IMR-90 (cell line): Measurements from ENCODE around the gene ACTN1. TPM values are rescaled to one million over a fixed set of nuclear protein-coding genes. Genes with fewer than 3 reads are reported as not detected.

Experiments
- ATAC-seq: fragments of 200-7000 bp; cut with Tn5 transposase; 2 replicates; pipeline ENCODE4 v1.9.1; 2020; ENCODE audit warnings: low read depth, mild to moderate bottlenecking, moderate library complexity
- BruUV-seq: library from RNA; stranded (reverse); fragments of 400-500 nt; replicated peaks from 2 replicates; lab custom pipeline; 2021; lab: Mats Ljungman, UMichigan
- CTCF ChIA-PET: fragments of 300-600 bp; formaldehyde crosslinking; extraction: SDS; loops from one replicate; lab custom pipeline; 2021; ENCODE audit warnings: antibody characterized with exemption; lab: Yijun Ruan, JAX
- POLR2A ChIA-PET: fragments of 300-600 bp; sonication (Branson Sonifier 250); formaldehyde crosslinking; loops from one replicate; lab custom pipeline; 2022; ENCODE audit warnings: antibody characterized with exemption; ENCODE audit not compliant: unreplicated experiment; lab: Charles Lee
- DNase-seq: peaks from one replicate; pipeline ENCODE4 v3.0.0; 2013
- H2AFZ ChIP-seq: replicated peaks from 2 replicates; pipeline ENCODE3; 2013; ENCODE audit warnings: low read length, mild to moderate bottlenecking; ENCODE audit not compliant: poor library complexity
- H2AK5ac ChIP-seq: 2 replicates; pipeline ENCODE4 v1.6.1; 2013; ENCODE audit warnings: low read depth, low read length, inconsistent platforms
- H2AK9ac ChIP-seq: replicated peaks from 2 replicates; pipeline ENCODE3; 2013; ENCODE audit warnings: mild to moderate bottlenecking, low read depth, low read length, moderate library complexity; ENCODE audit not compliant: poor library complexity
- H2BK120ac ChIP-seq: 2 replicates; pipeline ENCODE4 v1.6.1; 2013; ENCODE audit warnings: low read depth, low read length, inconsistent platforms
- H2BK15ac ChIP-seq: 3 replicates; pipeline ENCODE4 v1.6.1; 2013; ENCODE audit warnings: low read depth, low read length, inconsistent platforms
- H2BK20ac ChIP-seq: 2 replicates; pipeline ENCODE4 v1.6.1; 2013; ENCODE audit warnings: low read depth, mild to moderate bottlenecking, inconsistent platforms, low read length, moderate library complexity
- H2BK5ac ChIP-seq: 2 replicates; pipeline ENCODE4 v1.6.1; 2013; ENCODE audit warnings: mild to moderate bottlenecking, low read depth, low read length, inconsistent platforms; ENCODE audit not compliant: poor library complexity, severe bottlenecking
- H3K14ac ChIP-seq: replicated peaks from 2 replicates; pipeline ENCODE4 v1.6.1; 2013; ENCODE audit warnings: low read depth, low read length, inconsistent platforms
- H3K18ac ChIP-seq: 2 replicates; pipeline ENCODE4 v1.6.1; 2013; ENCODE audit warnings: low read depth, low read length, control low read depth
- H3K23ac ChIP-seq: 2 replicates; pipeline ENCODE4 v1.6.1; 2013; ENCODE audit warnings: low read depth, low read length, inconsistent platforms
- H3K27ac ChIP-seq: 2 replicates; pipeline ENCODE4 v1.5.1; 2013; ENCODE audit warnings: mild to moderate bottlenecking, control low read depth, low read length; ENCODE audit not compliant: insufficient read depth
- H3K27me3 ChIP-seq: 2 replicates; pipeline ENCODE4 v1.6.1; 2013; ENCODE audit warnings: low read length; ENCODE audit not compliant: control insufficient read depth, insufficient read depth
- H3K36me3 ChIP-seq: 2 replicates; pipeline ENCODE4 v1.6.1; 2013; ENCODE audit warnings: low read length, mixed read lengths; ENCODE audit not compliant: control insufficient read depth, insufficient read depth
- H3K4ac ChIP-seq: 2 replicates; pipeline ENCODE4 v1.6.1; 2013; ENCODE audit warnings: low read depth, low read length, inconsistent platforms
- H3K4me1 ChIP-seq: 2 replicates; pipeline ENCODE4 v1.6.1; 2013; ENCODE audit warnings: low read length, mixed read lengths; ENCODE audit not compliant: control insufficient read depth, insufficient read depth
- H3K4me2 ChIP-seq: 2 replicates; pipeline ENCODE4 v1.6.1; 2013; ENCODE audit warnings: low read depth, mild to moderate bottlenecking, control low read depth, low read length, moderate library complexity
- H3K4me3 ChIP-seq: 2 replicates; pipeline ENCODE4 v1.5.1; 2013; ENCODE audit warnings: low read depth, mild to moderate bottlenecking, control low read depth, low read length, moderate library complexity; ENCODE audit not compliant: insufficient read depth
- H3K56ac ChIP-seq: 2 replicates; pipeline ENCODE4 v1.6.1; 2013; ENCODE audit warnings: low read length, inconsistent platforms; ENCODE audit not compliant: insufficient read depth; ENCODE audit errors: extremely low read depth
- H3K79me1 ChIP-seq, 2 experiments: 2 replicates each; pipeline ENCODE4 v1.6.1; 2013; ENCODE audit warnings: low read length in 2 of 2, inconsistent platforms in 1 of 2, low read depth in 1 of 2
- H3K9ac ChIP-seq: 2 replicates; pipeline ENCODE4 v1.6.1; 2013; ENCODE audit warnings: low read depth, low read length, control low read depth
- H3K9me1 ChIP-seq: 2 replicates; pipeline ENCODE4 v1.6.1; 2013; ENCODE audit warnings: low read length, inconsistent platforms; ENCODE audit not compliant: insufficient read depth
- H3K9me3 ChIP-seq: 2 replicates; pipeline ENCODE4 v1.6.1; 2013; ENCODE audit warnings: low read length; ENCODE audit not compliant: control insufficient read depth, insufficient read depth
- H4K20me1 ChIP-seq: 2 replicates; pipeline ENCODE4 v1.6.1; 2013; ENCODE audit warnings: low read length, inconsistent platforms; ENCODE audit not compliant: insufficient read depth
- H4K5ac ChIP-seq: 2 replicates; pipeline ENCODE4 v1.6.1; 2013; ENCODE audit warnings: mild to moderate bottlenecking, low read depth, low read length, control low read depth
- H4K8ac ChIP-seq, 2 experiments: 2 replicates each; pipeline ENCODE4 v1.6.1; 2013; ENCODE audit warnings: low read depth in 2 of 2, low read length in 2 of 2, control low read depth in 1 of 2, inconsistent platforms in 1 of 2
- H4K91ac ChIP-seq: 2 replicates; pipeline ENCODE4 v1.6.1; 2013; ENCODE audit warnings: low read depth, low read length, inconsistent platforms; ENCODE audit not compliant: insufficient read depth
- BHLHE40 ChIP-seq: fragments of 150-350 bp; IDR thresholded peaks from 2 replicates; pipeline ENCODE4 v1.6.1; 2016; ENCODE audit warnings: mild to moderate bottlenecking, low read depth, low read length
- CHD1 ChIP-seq: IDR thresholded peaks from 2 replicates; pipeline ENCODE4 v1.6.1; 2012; ENCODE audit warnings: low read depth, low read length, improper control_type of control experiment
- CTCF ChIP-seq: conservative IDR thresholded peaks from 2 replicates; pipeline ENCODE4 v1.5.1; 2012; ENCODE audit warnings: mild to moderate bottlenecking, low read depth, low read length, improper control_type of control experiment
- ELK1 ChIP-seq: fragments of 150-350 bp; IDR thresholded peaks from 2 replicates; pipeline ENCODE4 v1.6.1; 2016; ENCODE audit warnings: low read depth, mild to moderate bottlenecking, low read length, moderate library complexity, borderline replicate concordance
- FOS ChIP-seq: fragments of 150-350 bp; IDR thresholded peaks from 2 replicates; pipeline ENCODE4 v1.6.1; 2016; ENCODE audit warnings: low read depth, low read length
- MAFK ChIP-seq: IDR thresholded peaks from 2 replicates; pipeline ENCODE4 v1.6.1; 2012; ENCODE audit warnings: low read depth, low read length, improper control_type of control experiment
- MAZ ChIP-seq: IDR thresholded peaks from 2 replicates; pipeline ENCODE4 v1.6.1; 2012; ENCODE audit warnings: low read depth, mild to moderate bottlenecking, low read length, improper control_type of control experiment, moderate library complexity, borderline replicate concordance
- MXI1 ChIP-seq: IDR thresholded peaks from 2 replicates; pipeline ENCODE4 v1.6.1; 2012; ENCODE audit warnings: low read depth, mild to moderate bottlenecking, low read length, moderate library complexity, borderline replicate concordance
- NFE2L2 ChIP-seq: fragments of 150-350 bp; IDR thresholded peaks from 2 replicates; pipeline ENCODE4 v1.6.1; 2016; ENCODE audit warnings: low read depth, mild to moderate bottlenecking, low read length
- POLR2A ChIP-seq: IDR thresholded peaks from 2 replicates; pipeline ENCODE4 v1.6.1; 2012; ENCODE audit warnings: mild to moderate bottlenecking, low read depth, low read length
- RAD21 ChIP-seq: IDR thresholded peaks from 2 replicates; pipeline ENCODE4 v1.6.1; 2012; ENCODE audit warnings: low read length, improper control_type of control experiment
- RCOR1 ChIP-seq: IDR thresholded peaks from 2 replicates; pipeline ENCODE4 v1.6.1; 2012; ENCODE audit warnings: mild to moderate bottlenecking, low read length, improper control_type of control experiment; ENCODE audit not compliant: insufficient replicate concordance
- SMC3 ChIP-seq: fragments of 150-350 bp; IDR thresholded peaks from 2 replicates; pipeline ENCODE4 v1.6.1; 2016; ENCODE audit warnings: low read depth, mild to moderate bottlenecking, antibody characterized with exemption, low read length, moderate library complexity
- USF2 ChIP-seq: fragments of 150-350 bp; IDR thresholded peaks from 2 replicates; pipeline ENCODE4 v1.6.1; 2017; ENCODE audit warnings: mild to moderate bottlenecking, antibody characterized with exemption, low read length, low read depth
- whole genome bisulfite sequencing, 2 experiments: methylation state at CpG; one replicate each; pipeline versions ENCODE4 v1.1.5 to v1.1.7; 2013; ENCODE audit warnings: missing lambda C conversion rate in 2 of 2; ENCODE audit not compliant: insufficient read length in 1 of 2; ENCODE audit errors: extremely low coverage in 2 of 2; 5-methylcytosine and 5-hydroxymethylcytosine counted together
- dilution Hi-C: fragments of 300-500 bp; cut with HindIII; formaldehyde crosslinking; loops from one replicate; pipeline ENCODE4 v1.14.3; 2018; ENCODE audit warnings: low sequenced_read_pairs; ENCODE audit not compliant: unreplicated experiment
- in situ Hi-C: fragments of 300-500 bp; cut with MboI; formaldehyde crosslinking; loops from 3 replicates; pipeline ENCODE4 v1.14.3; 2019; ENCODE audit warnings: low sequenced_read_pairs, inconsistent platforms, mixed read lengths
- intact Hi-C: fragments of 100-400 bp; cut with micrococcal nuclease; formaldehyde crosslinking; loops from 2 replicates; pipeline ENCODE4 v1.10.0; 2022
- polyA plus RNA-seq, 3 experiments: library from polyadenylated mRNA; depleted of rRNA; stranded (reverse); fragments of >200 nt; gene quantifications; 2 replicates each; pipeline ENCODE4 v1.2.3, GENCODE V29; 2012; ENCODE audit warnings: low replicate concordance in 1 of 3
- total RNA-seq: library from RNA; depleted of rRNA; stranded (reverse); fragments of >200 nt; gene quantifications from 2 replicates; pipeline ENCODE4 v1.2.3, GENCODE V29; 2012

The ACTN1 gene
- total and polyA plus RNA-seq, 2 of the 4 experiments (the other 2 are of a cell fraction), result 684 to 766 TPM

GRCh38 chr14:68911594-68912227 is 67.4 kb downstream of the ACTN1 start:
- Histone ChIP-seq H3K9me3 (no peaks in the 10 kb centered on the region), H2BK120ac (no peak overlapping the region), H2BK20ac (no peak overlapping the region), H3K27me3 (no peaks in the 10 kb centered on the region), H3K23ac (peak overlapping the region; percentile 60), H3K9me1 (peaks cover 12% of the 10 kb centered on the region), H2AFZ (peak overlapping the region; percentile 61), H4K20me1 (peaks cover 95% of the 10 kb centered on the region), H3K56ac (no peak overlapping the region), H3K4me2 (no peak overlapping the region), H4K8ac (peak overlapping the region in 1 of 2 experiments; percentile 14; a peak in 1 of 4 replicates), H4K5ac (no peak overlapping the region; the same call in 1 of the 2 replicates), H3K14ac (0 out of 2 replicates have a peak overlapping the region, but pooled peaks have one; percentile 22), H4K91ac (no peak overlapping the region), H3K4ac (peak overlapping the region; percentile 58), H3K36me3 (peaks cover 79% of the 10 kb centered on the region), H3K4me1 (peaks cover 13% of the 10 kb centered on the region), H3K79me1 (peaks cover 19 to 88% of the 10 kb centered on the region in 2 experiments), H3K27ac (peak overlapping the region; percentile 14; the same call in 1 of the 2 replicates), H2BK5ac (peak overlapping the region; percentile 27), H3K9ac (0 out of 2 replicates have a peak overlapping the region, but pooled peaks have one; percentile 15), H2AK9ac (no peak overlapping the region), H2AK5ac (no peak overlapping the region), H3K18ac (no peak overlapping the region), H2BK15ac (no peak overlapping the region), H3K4me3 (no peak overlapping the region)
- POLR2A ChIA-PET, result interaction anchor here (1.2 kb wide), 1 partner anchor 66 kb away, joined by 3 read pairs; no protein-coding TSS in a partner anchor
- dilution Hi-C loops (no loop called here), in situ Hi-C loops (no loop called here), intact Hi-C loops (loop anchor here (1.0 to 2.0 kb wide), 3 partner anchors 48 to 196 kb away; partner anchors contain the start of gene ACTN1)
- BruUV-seq, result no TSS peak
- ATAC-seq (peak; percentile 84), DNase-seq (peak; percentile 75)
- CTCF ChIA-PET, result interaction anchor here (0.6 to 1.3 kb wide), 8 partner anchors 28 to 203 kb away, joined by 3 to 4 read pairs (median 3); no protein-coding TSS in a partner anchor
- 80% methylated on average over 5 of the region's 12 CpGs; no CpG with 5 or more reads in 1 of the 2 experiments for WGBS, 2 experiments
- TF ChIP-seq USF2, result no peak
- no peak for TF ChIP-seq FOS
- TF ChIP-seq RAD21, result peak; percentile 86
- peak; percentile 99 for TF ChIP-seq CTCF
- TF ChIP-seq MXI1, result no peak
- TF ChIP-seq ELK1, result no peak
- no peak for TF ChIP-seq CHD1
- no peak for TF ChIP-seq MAFK
- TF ChIP-seq MAZ, result peak; percentile 51
- TF ChIP-seq SMC3, result peak; percentile 78
- TF ChIP-seq POLR2A, result no peak
- no peak for TF ChIP-seq NFE2L2
- TF ChIP-seq RCOR1, result no peak
- no peak for TF ChIP-seq BHLHE40
